ENCODE measurements around the gene IL17D.

IL17D gene

DNA sequence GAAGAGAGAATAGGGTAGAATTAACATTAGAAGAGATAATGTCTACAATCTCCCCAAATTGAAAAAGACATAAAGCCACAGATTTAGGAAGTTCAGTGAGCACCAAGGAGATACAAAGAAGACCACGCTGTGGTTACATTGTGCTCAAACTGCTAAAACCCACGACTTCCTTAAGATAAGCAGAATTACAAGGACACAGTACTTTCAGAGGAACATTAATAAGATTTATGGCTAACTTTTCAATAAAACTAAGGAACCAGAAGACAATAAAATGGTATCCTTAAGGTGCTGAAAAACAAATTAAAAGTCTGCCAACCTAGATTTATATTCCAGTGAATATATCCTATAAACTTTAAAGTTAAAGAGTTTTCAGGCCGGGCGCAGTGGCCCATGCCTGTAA lies 7.4 kb upstream of the IL17D start:
- DNase-seq, result no peak

DNA sequence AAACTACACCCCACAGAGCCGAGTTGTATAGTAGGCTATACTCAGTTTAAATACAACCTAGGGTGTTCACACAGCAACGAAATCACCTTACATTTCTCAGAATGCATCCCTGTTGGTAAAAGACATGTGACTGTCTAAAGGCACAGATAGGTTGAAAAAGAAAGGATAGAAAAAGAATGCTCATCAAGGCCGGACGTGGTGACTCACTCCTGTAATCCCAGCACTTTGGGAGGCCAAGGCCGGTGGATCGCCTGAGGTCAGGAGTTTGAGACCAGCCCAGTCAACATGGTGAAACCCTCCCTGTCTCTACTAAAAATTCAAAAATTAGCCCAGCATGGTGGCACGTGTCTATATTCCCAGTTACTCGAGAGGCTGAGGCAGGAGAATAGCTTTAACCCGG lies 3.8 kb upstream of the IL17D start:
- no peak for DNase-seq

DNA sequence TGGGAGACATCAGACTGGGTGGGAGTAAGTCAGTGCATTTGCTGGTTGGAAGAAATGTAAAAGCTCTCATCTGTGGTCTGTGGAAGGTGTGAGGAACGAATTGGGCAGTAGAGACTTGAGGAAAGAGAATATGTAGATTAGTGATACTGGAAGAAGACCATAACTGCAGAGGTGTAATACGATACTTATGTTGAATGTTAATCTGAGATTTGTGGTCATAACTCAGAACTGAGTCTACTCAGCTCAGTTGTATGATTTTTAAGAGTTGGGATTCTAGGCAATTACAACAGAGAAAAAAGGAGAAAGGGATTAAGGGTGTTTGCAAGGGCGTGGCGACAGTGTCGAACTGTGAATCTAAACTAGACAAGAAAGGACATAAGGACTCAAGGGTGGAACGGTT lies 3.2 kb upstream of the IL17D start:
- DNase-seq, result no peak

DNA sequence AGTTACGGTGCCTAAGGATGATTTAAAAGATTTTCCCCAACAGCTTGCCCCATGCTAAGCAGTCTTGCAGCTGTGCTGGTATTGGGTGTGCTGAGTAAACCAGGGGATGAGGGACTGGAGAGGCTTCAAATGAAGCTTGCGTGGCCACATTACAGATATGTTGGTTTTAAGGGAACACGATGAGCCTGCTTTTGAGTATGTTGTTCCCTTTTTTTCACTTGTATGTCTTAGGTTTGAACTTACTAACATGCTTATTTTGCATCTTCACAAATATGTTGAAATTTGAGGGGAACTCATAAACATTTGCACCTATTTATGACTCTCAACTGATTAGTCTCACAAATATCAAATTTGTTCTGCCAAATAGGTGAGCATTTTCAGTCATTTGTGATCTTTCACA lies 2.0 kb upstream of the IL17D start:
- no peak for DNase-seq

GRCh38 chr13:20702530-20702914 lies 977 bp upstream of the IL17D start:
- DNase-seq, result no peak

- DNase-seq, result peak; percentile 73
These were observed 420 bp downstream of the IL17D start for GRCh38 chr13:20703780-20704458.

DNA sequence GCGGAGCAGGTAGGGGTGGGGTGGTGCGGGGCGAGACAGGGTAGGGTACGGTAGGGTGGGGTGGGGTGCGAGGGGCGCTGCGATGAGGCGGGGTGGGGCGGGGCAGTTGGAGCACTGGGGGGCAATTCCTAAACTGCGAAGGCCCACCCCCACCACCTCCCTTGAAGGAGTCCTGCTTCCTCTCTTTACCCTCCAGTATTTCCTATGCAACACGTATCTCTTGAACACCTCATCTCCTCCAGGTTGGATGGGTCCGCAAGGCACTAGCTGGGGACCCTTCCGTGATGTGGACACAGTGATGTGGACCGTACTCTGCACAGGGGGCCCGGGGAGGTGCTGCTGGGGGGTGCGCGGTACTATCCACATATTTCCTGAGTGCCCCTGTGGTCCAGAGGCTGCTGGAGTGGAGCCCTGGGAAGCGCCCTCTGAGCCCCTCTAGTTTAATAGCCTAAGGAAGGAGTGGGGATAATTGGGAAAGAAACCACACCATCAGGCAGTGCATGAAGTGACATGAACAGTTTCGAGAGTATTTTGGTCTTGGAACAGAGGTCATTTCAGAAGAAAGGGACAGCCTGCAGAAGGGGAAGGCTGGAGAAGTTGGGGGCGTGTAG lies 1.1 kb downstream of the IL17D start:
- no peak for DNase-seq

DNA sequence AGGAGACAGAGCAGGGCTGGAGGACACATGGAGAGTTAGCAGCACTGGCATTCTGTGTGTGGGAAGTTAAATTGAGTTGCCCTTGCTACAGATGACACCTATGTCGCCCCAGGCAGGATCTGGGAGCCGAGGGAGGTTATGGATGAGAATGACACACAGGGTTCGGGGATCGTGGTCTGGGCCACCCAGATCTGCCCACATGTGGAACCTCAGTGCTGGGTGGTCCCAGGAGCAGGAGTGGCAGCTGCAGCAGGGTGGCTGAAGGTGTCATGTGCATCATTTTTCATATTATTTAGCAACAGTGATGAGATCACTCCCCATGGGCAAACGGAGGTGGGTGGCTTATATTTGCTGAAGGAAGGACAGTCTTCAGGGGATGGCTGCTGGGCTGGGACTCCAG lies 3.2 kb downstream of the IL17D start:
- no peak for DNase-seq

DNA sequence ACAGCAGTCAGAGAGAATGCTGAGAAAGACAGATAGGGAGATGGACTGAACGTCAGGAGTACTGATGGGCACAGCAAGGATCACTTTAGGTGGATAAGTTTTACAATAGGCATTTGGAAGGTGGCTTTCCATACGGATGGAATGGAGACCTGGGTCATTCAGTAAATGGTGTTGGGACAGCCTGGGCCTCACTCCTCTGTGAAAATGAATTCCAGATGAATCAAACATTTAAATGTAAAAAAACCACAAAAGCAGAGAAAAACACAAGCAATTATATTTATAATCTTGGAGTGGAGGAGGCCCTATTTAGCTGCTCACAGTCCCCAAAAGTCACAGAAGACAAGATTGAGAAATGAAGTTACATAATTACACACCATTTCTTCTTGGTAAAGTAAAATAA lies 4.7 kb downstream of the IL17D start:
- no peak for DNase-seq

GRCh38 chr13:20709369-20709768 lies 5.9 kb downstream of the IL17D start:
- DNase-seq, result no peak

- no peak for DNase-seq
These were observed 6.3 kb downstream of the IL17D start for GRCh38 chr13:20709782-20710181.

DNA sequence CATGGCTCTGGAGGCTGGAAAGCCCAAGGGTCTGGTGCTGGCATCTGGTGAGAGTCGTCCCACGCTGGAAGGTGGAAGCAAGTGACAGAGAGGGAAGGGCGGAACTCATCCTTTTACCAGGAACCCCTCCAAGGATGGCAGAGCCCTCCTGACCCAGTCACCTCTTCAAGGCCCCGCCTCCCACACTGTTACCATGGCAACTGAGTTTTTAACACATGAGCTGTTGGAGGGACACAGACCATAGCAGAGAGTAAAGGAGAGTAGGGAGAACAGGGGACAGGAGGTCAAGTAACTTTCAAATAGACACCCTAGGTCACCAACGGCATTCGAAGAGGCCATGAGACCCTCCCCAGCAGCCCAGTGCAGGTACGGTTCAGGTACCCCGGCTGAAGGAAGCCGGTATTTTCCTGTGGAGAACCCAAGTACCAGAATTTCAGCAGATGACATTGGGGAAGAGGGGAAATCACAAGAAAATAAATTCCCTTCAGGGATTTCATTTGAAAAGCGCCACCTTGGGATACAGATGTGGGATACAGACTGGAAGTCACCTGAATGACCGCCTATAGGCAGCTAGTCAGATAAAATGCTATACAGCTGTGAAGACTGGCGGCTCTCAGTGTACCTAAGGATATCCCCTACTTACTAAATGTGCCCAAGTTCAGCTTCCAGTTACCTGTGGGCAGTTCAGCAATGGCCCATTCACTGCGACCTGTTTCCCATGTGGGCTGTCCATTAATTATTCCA lies 8.0 kb downstream of the IL17D start:
- DNase-seq, result no peak

- DNase-seq, result no peak
These were observed 9.5 kb downstream of the IL17D start for GRCh38 chr13:20713014-20713376.

DNA sequence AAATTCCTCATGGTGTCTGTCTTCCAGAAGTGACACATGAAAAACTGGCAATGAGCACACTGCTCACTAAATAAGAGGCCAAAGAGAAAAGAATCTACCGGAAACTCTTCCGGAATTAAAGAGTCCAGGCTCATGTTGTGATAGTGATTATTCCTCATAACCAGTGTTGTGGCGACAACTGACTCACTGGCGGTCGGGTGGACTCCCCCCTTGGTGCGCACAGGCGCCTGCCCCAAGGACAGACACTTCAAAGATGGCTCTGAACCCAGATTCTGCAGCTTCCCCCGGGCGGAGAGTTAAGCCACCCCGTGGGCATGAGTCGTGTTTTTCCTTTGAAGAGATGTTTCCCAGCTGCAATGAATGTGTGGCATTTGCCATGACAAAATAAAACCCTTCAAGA lies 10.3 kb downstream of the IL17D start:
- DNase-seq, result peak; percentile 15

DNA sequence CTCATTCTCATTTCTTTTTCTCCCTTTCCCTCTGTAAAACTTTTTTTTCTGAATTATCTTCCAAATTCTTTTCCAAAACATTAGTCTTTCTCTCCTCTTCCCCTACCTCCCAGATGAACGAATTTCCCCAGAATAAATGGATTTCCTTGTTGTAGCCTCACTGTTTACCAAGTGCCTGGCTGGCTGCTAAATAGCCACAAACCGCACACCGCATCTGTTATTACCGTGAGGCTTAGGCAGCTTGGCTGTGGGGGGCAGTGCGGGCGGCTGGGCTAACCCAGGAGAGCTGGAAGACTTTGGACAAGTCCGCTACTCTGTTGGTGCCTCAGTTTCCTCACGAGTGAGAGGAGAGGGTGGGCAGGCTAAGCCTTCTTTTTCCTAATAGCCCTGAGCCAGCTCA lies 10.7 kb downstream of the IL17D start:
- DNase-seq, result no peak

GRCh38 chr13:20714563-20715329 lies 11.2 kb downstream of the IL17D start:
- DNase-seq, result no peak

GRCh38 chr13:20715330-20715712 lies 11.8 kb downstream of the IL17D start:
- no peak for DNase-seq

- DNase-seq, result no peak
These were observed 13.5 kb downstream of the IL17D start for GRCh38 chr13:20716951-20717350.

DNA sequence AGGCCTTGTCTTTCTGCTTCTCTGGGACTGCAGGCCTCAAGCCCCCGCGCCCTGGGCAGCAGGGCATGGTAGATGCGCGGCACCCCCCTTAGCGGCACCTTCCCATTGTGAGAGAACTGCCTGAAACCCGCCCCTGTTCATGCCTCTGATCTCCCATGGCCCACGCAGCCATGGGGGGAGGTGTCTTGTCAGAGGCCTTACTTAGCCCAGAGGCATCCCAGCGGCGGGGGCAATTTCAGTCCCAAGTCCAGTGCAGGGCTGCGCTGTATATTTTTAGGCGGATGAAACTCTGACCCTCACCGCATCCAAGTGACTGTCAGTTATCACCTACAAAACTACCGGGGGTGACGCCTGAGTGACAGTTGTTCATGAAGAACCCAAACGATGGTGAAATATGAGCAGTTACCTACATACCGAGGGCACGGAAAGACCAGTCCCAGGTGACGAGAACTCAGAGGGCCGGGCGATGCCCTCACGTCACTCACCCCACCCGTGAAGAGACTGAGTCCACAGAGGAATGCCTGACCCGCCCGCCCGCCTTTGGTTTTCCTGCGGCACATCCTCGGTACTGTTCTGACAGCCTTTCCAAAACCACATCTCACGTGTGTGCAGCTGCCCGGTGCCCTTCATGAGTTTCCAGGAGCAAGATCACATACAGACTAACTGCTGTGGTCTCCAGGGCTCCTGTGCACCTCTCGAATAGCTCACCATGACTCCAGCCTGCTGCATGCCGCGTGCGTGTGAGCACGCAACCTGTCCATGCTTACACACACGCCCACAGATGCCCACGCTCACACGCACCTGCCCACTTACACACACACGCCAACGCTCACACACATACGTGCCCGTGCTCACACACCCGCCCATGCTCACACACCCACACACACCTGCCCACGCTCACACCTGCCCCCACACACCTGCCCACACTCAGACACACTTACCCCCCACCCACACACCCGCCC lies 14.4 kb downstream of the IL17D start:
- DNase-seq, result no peak

DNA sequence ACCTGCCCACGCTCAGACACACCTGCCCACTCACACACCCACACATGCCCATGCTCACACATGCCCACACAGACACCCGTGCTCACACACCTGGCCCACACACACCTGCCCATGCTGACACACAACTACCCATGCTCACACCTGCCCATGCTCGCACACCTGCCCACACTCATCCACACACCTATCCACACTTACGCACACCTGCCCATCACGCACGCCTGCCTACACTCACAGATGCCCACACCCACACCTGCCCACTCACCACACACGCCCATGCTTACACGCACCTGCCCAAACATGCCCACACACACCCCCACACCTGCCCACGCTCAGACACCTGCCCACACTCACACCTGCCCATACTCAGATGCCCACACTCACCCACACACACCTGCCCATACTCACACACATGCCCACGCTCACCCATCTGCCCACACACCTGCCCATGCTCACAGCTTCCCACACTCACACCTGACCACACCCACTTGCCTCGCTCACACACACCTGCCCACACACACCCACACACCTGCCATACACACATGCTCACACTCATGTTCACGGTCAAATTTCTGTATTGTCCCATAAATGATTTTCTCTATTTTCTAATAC lies 15.6 kb downstream of the IL17D start:
- DNase-seq, result no peak

- no peak for DNase-seq
These were observed 16.3 kb downstream of the IL17D start for GRCh38 chr13:20719783-20720182.

DNA sequence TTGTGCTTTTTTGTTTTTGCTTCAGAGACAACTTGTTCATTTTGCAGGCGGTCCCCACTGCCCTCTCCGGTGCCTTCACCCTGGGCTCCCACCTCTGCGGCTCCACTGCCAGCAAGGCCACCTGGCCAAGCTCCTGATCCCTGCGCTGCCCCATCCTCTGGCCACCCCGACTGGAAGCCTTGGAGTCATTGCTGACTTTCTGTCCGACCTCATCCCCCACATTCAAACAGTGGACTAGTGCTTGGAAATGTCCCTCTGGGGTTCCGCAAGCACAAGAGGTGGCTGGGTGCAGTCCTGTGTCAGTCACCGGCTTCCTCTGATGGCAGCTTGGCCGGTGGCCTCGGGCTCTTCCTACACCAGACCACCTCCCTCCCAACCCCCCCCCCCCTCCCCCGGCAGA lies 17.0 kb downstream of the IL17D start:
- DNase-seq, result no peak

All from GDM1 (cell line).